ENCODE measurements around the gene SCG3. TPM values are rescaled to one million over a fixed set of nuclear protein-coding genes. Genes with fewer than 3 reads are reported as not detected.

The SCG3 gene
- total RNA-seq, 2 experiments from 2014 or later: not detected

DNA sequence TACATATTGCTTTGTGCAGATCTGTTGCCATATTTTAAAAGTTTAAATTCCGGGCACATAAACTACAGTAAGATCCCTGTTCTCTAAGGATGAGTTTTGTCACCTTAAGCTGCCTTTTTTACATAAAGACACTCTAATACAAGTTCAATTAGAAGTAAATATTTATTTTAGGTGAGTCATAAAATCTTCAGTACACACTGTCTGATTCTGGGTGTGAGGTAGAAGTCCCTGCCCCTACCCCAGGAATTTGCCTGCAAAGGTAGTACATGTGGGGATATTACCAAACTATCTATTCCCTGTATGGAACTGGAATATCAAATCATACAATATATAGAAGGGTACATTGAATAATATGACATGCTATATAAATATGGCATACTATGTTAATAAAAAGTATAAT, 6.3 kb downstream of the SCG3 start:
- CTCF ChIA-PET: no interaction called here
- no peaks in the 10 kb centered on the region for H3K9me3 Mint-ChIP-seq (ENCODE audit: insufficient read depth)
- DNase-seq (no peak), ATAC-seq (no peak)
- no peaks in the 10 kb centered on the region for H3K36me3 Mint-ChIP-seq (ENCODE audit: low read depth)
- peaks cover 16% of the 10 kb centered on the region for H3K4me1 Mint-ChIP-seq (ENCODE audit: low read depth)
- H3K4me3 Mint-ChIP-seq: no peak overlapping the region
- H3K27ac Mint-ChIP-seq: no peak overlapping the region
- peaks cover 48% of the 10 kb centered on the region for H3K27me3 Mint-ChIP-seq (ENCODE audit: low read depth)
- POLR2A ChIA-PET: no interaction called here

DNA sequence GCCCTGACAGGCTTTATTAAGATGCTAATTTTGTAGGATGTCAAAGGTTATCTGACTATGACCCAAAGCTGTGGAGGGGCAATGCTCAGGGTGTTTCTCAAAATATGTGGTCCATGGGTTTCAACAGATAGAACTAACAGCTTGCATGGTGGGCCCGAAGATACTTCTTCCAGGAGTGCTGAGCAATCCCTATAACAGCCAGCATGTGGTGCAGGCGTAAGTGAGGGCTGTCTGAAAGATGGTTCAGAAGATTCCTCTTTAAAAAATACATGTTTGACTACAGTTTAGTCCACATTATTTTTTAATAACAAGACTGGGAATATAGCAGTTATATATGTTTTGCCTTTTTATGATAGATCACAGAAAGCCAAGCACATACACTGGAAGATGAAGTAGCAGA, 7.6 kb downstream of the SCG3 start:
- no peak overlapping the region for H3K4me3 Mint-ChIP-seq
- DNase-seq (no peak), ATAC-seq (no peak)
- H3K27me3 Mint-ChIP-seq (ENCODE audit: low read depth): peaks cover 50% of the 10 kb centered on the region
- ChIA-PET POLR2A (no interaction called here), CTCF (interaction anchor here (0.9 to 1.3 kb wide), 3 partner anchors 39 to 88 kb away, joined by 3 to 8 read pairs (median 5); partner anchors contain the start of gene LYSMD2)
- no peak overlapping the region for H3K27ac Mint-ChIP-seq
- no peaks in the 10 kb centered on the region for H3K9me3 Mint-ChIP-seq (ENCODE audit: insufficient read depth)
- peaks cover 23% of the 10 kb centered on the region for H3K4me1 Mint-ChIP-seq (ENCODE audit: low read depth)
- H3K36me3 Mint-ChIP-seq (ENCODE audit: low read depth): no peaks in the 10 kb centered on the region

DNA sequence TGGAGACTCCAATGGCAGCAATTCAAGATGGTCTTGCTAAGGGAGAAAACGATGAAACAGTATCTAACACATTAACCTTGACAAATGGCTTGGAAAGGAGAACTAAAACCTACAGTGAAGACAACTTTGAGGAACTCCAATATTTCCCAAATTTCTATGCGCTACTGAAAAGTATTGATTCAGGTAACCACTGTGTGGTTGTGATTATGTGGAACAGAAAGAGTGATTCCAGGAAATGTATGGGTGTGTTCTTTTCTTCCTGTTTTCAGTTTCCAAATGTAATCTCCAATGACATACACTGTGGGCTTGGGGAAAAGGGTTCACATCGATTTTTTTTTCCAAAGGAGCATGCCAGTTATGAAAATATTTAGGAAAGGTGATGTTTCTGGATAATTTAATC, 10.9 kb downstream of the SCG3 start:
- H3K27me3 Mint-ChIP-seq (ENCODE audit: low read depth): peaks cover 40% of the 10 kb centered on the region
- CTCF ChIA-PET: interaction anchor here (1.0 to 1.5 kb wide), 2 partner anchors 84 to 85 kb away, joined by 3 read pairs; no protein-coding TSS in a partner anchor
- H3K36me3 Mint-ChIP-seq (ENCODE audit: low read depth): no peaks in the 10 kb centered on the region
- no peaks in the 10 kb centered on the region for H3K9me3 Mint-ChIP-seq (ENCODE audit: insufficient read depth)
- POLR2A ChIA-PET: no interaction called here
- peaks cover 23% of the 10 kb centered on the region for H3K4me1 Mint-ChIP-seq (ENCODE audit: low read depth)
- ATAC-seq: no peak
- no peak overlapping the region for H3K27ac Mint-ChIP-seq
- DNase-seq: no peak
- H3K4me3 Mint-ChIP-seq: no peak overlapping the region

DNA sequence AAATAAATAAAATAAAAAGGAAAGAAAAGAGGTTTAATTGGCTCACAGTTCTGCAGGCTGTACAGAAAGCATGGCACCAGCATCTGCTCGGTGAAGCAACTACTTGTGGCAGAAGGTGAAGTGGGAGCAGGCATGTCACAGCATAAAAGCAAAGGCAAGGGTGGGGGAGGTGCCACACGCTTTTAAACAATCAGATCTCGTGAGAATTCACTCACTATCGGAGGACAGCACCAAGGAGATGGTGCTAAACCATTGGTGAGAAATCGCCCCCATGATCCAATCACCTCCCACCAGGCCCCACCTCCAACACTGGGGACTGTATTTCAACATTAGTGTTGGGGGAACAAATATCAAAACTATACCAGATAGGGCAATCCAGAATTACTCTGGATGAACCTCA, 15.3 kb downstream of the SCG3 start:
- no peaks in the 10 kb centered on the region for H3K9me3 Mint-ChIP-seq (ENCODE audit: insufficient read depth)
- no peaks in the 10 kb centered on the region for H3K36me3 Mint-ChIP-seq (ENCODE audit: low read depth)
- no peak for DNase-seq
- no peak overlapping the region for H3K27ac Mint-ChIP-seq
- peaks cover 16% of the 10 kb centered on the region for H3K4me1 Mint-ChIP-seq (ENCODE audit: low read depth)
- no peak for ATAC-seq
- no peak overlapping the region for H3K4me3 Mint-ChIP-seq
- CTCF ChIA-PET: no interaction called here
- peaks cover 33% of the 10 kb centered on the region for H3K27me3 Mint-ChIP-seq (ENCODE audit: low read depth)
- POLR2A ChIA-PET: no interaction called here

DNA sequence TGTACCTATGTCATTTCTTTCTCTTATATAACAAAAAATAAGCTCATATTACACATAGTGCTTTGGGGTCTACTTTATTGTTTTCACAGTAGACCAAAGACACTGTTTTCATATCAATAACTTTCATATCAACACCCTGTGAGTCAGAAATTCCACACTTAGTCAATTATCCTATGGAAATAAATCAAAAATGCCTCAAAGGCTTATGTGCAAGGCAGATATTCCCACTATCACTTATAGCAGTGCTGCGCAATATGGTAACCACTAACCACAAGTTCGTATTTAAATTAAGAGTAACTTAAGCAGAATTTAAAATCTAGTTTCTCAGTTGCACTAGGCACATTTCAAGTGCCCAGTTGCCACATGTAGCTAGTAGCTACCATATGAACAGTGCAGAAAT, 15.9 kb downstream of the SCG3 start:
- ChIA-PET CTCF (no interaction called here), POLR2A (no interaction called here)
- H3K9me3 Mint-ChIP-seq (ENCODE audit: insufficient read depth): no peaks in the 10 kb centered on the region
- DNase-seq (no peak), ATAC-seq (no peak)
- H3K36me3 Mint-ChIP-seq (ENCODE audit: low read depth): no peaks in the 10 kb centered on the region
- no peak overlapping the region for H3K27ac Mint-ChIP-seq
- peaks cover 10% of the 10 kb centered on the region for H3K4me1 Mint-ChIP-seq (ENCODE audit: low read depth)
- peaks cover 29% of the 10 kb centered on the region for H3K27me3 Mint-ChIP-seq (ENCODE audit: low read depth)
- H3K4me3 Mint-ChIP-seq: no peak overlapping the region

DNA sequence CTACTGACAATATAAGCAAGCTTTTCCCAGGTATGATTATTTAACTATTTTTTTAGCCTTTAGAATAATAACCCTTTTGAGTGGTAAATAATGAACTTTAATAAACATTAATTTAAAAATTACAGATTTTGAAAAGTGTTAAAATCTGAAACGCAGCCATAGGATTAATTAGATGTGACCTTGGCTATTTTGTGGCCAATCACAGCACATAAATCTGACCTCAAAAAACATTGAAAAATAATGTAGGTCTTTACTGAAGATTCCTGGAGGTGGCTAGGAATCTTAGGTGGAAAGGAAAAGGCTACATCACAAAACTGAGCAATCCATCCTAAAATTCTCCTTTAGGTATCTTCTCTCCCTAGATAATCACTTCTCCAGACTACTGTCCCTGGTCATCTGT, 18.1 kb downstream of the SCG3 start:
- H3K4me1 Mint-ChIP-seq (ENCODE audit: low read depth): no peaks in the 10 kb centered on the region
- ATAC-seq (no peak), DNase-seq (no peak)
- no peak overlapping the region for H3K4me3 Mint-ChIP-seq
- no peaks in the 10 kb centered on the region for H3K36me3 Mint-ChIP-seq (ENCODE audit: low read depth)
- ChIA-PET CTCF (interaction anchor here (0.8 to 2.0 kb wide), 2 partner anchors 26 to 77 kb away, joined by 3 to 6 read pairs; no protein-coding TSS in a partner anchor), POLR2A (no interaction called here)
- no peaks in the 10 kb centered on the region for H3K9me3 Mint-ChIP-seq (ENCODE audit: insufficient read depth)
- no peak overlapping the region for H3K27ac Mint-ChIP-seq
- H3K27me3 Mint-ChIP-seq (ENCODE audit: low read depth): peaks cover 25% of the 10 kb centered on the region

DNA sequence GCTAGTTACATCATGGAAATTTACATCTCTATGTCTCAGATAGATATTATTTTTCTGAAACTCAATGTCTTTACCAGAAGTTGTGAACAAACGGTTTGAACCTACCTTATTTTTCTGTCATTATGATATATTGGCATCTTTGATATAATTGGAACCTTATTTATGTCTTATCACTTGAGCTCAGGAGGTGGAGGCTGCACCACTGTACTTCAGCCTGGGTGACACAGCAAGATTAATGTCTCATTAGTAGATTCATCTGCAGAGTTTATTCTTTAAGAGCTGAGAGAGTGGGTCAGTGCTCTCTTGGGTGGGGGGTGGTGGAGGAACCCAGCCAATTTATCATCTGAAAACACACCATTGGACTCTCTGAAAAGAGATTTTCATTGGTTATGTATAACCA, 21.4 kb downstream of the SCG3 start:
- ChIA-PET CTCF (interaction anchor here (1.0 kb wide), 1 partner anchor 53 kb away, joined by 3 read pairs; no protein-coding TSS in a partner anchor), POLR2A (no interaction called here)
- Mint-ChIP-seq H3K27ac (no peak overlapping the region), H3K36me3 (ENCODE audit: low read depth) (no peaks in the 10 kb centered on the region), H3K27me3 (ENCODE audit: low read depth) (peaks cover 26% of the 10 kb centered on the region), H3K9me3 (ENCODE audit: insufficient read depth) (no peaks in the 10 kb centered on the region), H3K4me3 (no peak overlapping the region), H3K4me1 (ENCODE audit: low read depth) (no peaks in the 10 kb centered on the region)
- ATAC-seq: no peak
- DNase-seq: no peak

DNA sequence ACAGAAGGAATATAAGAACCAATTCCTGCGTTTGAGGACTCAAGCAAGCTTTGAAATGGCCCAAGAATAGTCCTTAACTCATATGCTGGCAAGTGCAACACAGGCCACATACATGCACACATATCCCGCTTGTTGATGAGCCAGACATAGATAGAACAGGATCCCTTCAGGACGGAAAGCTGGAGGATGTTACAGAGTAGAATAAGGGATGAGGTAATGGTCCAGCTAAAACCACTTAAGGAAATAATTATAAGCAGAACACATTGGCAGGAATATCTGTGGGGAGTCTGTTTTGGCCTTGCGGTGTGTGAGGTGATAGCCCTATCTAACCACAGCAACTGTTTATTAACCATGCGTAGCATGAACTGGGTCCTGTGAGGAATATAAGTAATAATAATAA, 25.0 kb downstream of the SCG3 start:
- POLR2A ChIA-PET: no interaction called here
- H3K9me3 Mint-ChIP-seq (ENCODE audit: insufficient read depth): no peaks in the 10 kb centered on the region
- ATAC-seq: no peak
- H3K4me1 Mint-ChIP-seq (ENCODE audit: low read depth): no peaks in the 10 kb centered on the region
- no peak overlapping the region for H3K4me3 Mint-ChIP-seq
- peaks cover 10% of the 10 kb centered on the region for H3K27me3 Mint-ChIP-seq (ENCODE audit: low read depth)
- H3K27ac Mint-ChIP-seq: no peak overlapping the region
- DNase-seq: no peak
- H3K36me3 Mint-ChIP-seq (ENCODE audit: low read depth): no peaks in the 10 kb centered on the region
- CTCF ChIA-PET: interaction anchor here (0.7 to 1.4 kb wide), 2 partner anchors 56 to 70 kb away, joined by 4 read pairs; no protein-coding TSS in a partner anchor

DNA sequence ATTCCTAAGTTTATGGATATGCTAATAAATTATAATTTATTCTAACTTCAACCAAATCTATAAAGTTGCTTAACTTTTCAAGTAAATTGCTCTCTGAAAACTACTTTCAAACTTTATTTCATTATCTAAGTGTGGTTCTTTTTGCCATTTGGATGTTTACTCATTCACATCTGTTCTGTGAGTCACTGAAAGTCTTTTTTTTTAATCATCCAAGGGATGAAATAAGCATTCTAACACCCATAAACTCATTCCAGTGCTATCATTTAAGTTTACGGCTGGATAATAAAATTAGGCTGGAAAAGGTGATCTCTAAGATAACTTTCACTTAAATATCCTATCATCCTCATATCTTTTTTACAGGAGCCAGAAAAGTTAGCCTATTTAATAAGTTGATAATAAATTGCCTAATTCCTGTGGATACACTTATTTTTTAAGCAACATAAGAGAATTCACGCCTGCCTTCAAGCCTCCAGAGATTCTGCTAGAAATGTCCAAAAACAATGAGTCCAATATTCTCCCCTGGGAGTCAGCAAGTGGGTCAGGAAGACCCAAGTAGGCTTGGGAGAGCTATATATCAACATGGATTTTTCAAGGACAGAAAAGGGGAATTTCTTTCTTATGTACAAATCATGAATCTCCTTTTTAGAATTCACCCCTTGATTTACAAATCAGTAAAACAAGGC, 25.8 kb downstream of the SCG3 start:
- Mint-ChIP-seq H3K4me1 (ENCODE audit: low read depth) (no peaks in the 10 kb centered on the region), H3K4me3 (no peak overlapping the region), H3K9me3 (ENCODE audit: insufficient read depth) (no peaks in the 10 kb centered on the region), H3K36me3 (ENCODE audit: low read depth) (no peaks in the 10 kb centered on the region), H3K27ac (no peak overlapping the region), H3K27me3 (ENCODE audit: low read depth) (peaks cover 10% of the 10 kb centered on the region)
- DNase-seq (no peak), ATAC-seq (no peak)
- ChIA-PET CTCF (interaction anchor here (1.0 to 1.4 kb wide), 2 partner anchors 29 to 69 kb away, joined by 3 to 4 read pairs; no protein-coding TSS in a partner anchor), POLR2A (no interaction called here)

DNA sequence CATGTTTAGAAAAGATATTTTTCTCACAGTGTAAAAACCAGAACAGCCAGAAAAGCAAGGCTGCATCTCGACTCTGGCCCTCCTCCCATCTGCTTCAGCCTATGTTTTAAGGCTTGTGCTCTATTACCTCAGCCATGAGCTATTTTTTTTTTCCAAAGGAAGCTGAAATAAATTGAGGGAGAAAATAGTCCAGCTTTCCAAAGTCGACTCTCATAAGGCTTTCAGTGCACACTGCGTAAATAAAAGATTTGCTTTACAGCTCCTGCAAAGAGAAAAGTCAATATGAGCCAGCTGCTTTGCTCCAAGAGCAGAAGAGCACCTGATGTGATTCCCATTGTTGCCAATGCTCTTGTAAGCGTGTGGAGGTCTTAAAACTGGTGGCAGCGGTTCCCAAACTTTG, 26.7 kb downstream of the SCG3 start:
- Mint-ChIP-seq H3K4me1 (ENCODE audit: low read depth) (no peaks in the 10 kb centered on the region), H3K4me3 (no peak overlapping the region), H3K9me3 (ENCODE audit: insufficient read depth) (no peaks in the 10 kb centered on the region), H3K36me3 (ENCODE audit: low read depth) (no peaks in the 10 kb centered on the region), H3K27me3 (ENCODE audit: low read depth) (peaks cover 5% of the 10 kb centered on the region), H3K27ac (no peak overlapping the region)
- no peak for DNase-seq
- CTCF ChIA-PET: interaction anchor here (1.0 kb wide), 1 partner anchor 28 kb away, joined by 3 read pairs; no protein-coding TSS in a partner anchor
- ATAC-seq: no peak
- POLR2A ChIA-PET: no interaction called here

DNA sequence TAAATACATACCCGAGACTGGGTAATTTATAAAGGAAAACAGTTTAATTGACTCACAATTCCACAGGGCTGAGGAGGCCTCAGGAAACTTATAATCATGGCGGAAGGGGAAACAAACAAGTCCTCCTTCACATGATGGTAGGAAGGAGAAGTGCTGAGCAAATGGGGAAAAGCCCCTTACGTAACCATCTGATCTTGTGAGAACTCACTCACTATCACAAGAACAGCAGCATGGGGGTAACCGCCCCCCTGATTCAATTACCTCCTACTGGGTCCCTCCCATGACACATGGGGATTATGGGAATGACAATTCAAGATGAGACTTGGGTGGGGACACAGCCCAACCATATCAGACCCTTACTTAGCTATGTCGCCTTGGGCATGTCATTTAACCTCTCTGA, 27.7 kb downstream of the SCG3 start:
- Mint-ChIP-seq H3K9me3 (ENCODE audit: insufficient read depth) (no peaks in the 10 kb centered on the region), H3K27me3 (ENCODE audit: low read depth) (peaks cover 2% of the 10 kb centered on the region), H3K4me1 (ENCODE audit: low read depth) (no peaks in the 10 kb centered on the region), H3K4me3 (no peak overlapping the region), H3K36me3 (ENCODE audit: low read depth) (no peaks in the 10 kb centered on the region), H3K27ac (no peak overlapping the region)
- POLR2A ChIA-PET: no interaction called here
- DNase-seq (no peak), ATAC-seq (no peak)
- CTCF ChIA-PET: no interaction called here

DNA sequence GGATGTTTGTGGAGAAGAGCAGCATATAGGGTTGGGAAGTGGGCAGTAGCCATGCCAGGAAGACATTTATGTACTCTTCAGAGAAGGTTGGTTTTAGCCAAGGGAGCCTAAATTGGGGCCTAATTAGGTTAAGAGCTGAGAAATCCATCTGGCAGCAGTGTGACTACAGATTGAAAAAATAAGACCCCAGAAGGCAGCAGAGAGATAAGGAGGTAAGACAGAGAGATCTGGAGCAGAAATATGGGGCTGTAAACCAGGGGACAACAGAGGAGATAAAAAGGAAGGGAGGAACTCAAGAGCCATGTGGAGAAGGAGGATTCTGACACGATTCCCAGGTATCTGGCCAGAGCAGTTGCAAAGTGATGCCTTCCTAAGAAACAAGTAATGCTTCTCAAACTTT, 32.9 kb downstream of the SCG3 start:
- CTCF ChIA-PET: no interaction called here
- Mint-ChIP-seq H3K27me3 (ENCODE audit: low read depth) (no peaks in the 10 kb centered on the region), H3K9me3 (ENCODE audit: insufficient read depth) (no peaks in the 10 kb centered on the region), H3K4me1 (ENCODE audit: low read depth) (peaks cover 6% of the 10 kb centered on the region), H3K36me3 (ENCODE audit: low read depth) (no peaks in the 10 kb centered on the region), H3K4me3 (no peak overlapping the region), H3K27ac (no peak overlapping the region)
- DNase-seq (no peak), ATAC-seq (no peak)
- POLR2A ChIA-PET: no interaction called here

DNA sequence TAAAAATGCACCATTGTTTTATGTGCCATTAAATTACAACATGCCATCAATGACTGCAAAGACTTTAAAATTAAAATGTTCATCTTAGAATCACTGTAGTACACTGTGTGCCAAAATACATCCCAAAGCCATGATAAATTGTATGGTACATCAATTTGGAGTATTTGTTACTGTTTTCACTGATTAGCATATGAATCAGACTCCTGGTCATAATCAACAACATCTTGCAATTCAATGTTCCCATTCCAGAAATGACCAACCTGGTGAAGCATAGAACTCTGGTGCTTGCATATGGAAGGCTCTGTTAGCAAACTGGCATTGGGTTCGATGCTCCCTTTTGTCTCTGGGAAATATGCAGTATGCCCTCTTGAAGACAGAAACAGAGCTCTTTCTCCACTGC, 33.6 kb downstream of the SCG3 start:
- CTCF ChIA-PET: no interaction called here

More for the DNA sequence above, 33.6 kb downstream of the SCG3 start:
- no peak overlapping the region for H3K4me3 Mint-ChIP-seq
- no peaks in the 10 kb centered on the region for H3K9me3 Mint-ChIP-seq (ENCODE audit: insufficient read depth)
- POLR2A ChIA-PET: no interaction called here
- H3K4me1 Mint-ChIP-seq (ENCODE audit: low read depth): peaks cover 7% of the 10 kb centered on the region
- ATAC-seq (no peak), DNase-seq (no peak)
- H3K27ac Mint-ChIP-seq: no peak overlapping the region
- H3K27me3 Mint-ChIP-seq (ENCODE audit: low read depth): no peaks in the 10 kb centered on the region
- no peaks in the 10 kb centered on the region for H3K36me3 Mint-ChIP-seq (ENCODE audit: low read depth)

Data from activated CD8-positive, alpha-beta T cell treated with anti-CD3 and anti-CD28 coated beads, Interleukin-2, amount 10 ng/mL, durations not matched to agents 7 days and 5 days (primary cell).